GM12891 (cell line): Measurements from ENCODE around the gene ATG16L1.

Source experiments
- POLR2A ChIP-seq: IDR thresholded peaks from 2 replicates; pipeline ENCODE4 v1.6.1; 2011; ENCODE audit warnings: low read depth, low read length, control low read depth
- POLR2AphosphoS5 ChIP-seq: IDR thresholded peaks from 2 replicates; pipeline ENCODE4 v1.6.1; 2011; ENCODE audit warnings: low read depth, low read length, control low read depth
- SPI1 ChIP-seq: IDR thresholded peaks from 2 replicates; pipeline ENCODE4 v1.6.1; 2011; ENCODE audit warnings: low read depth, low read length, control low read depth
- TAF1 ChIP-seq: IDR thresholded peaks from 2 replicates; pipeline ENCODE4 v1.6.1; 2011; ENCODE audit warnings: low read depth, low read length, control low read depth

DNA sequence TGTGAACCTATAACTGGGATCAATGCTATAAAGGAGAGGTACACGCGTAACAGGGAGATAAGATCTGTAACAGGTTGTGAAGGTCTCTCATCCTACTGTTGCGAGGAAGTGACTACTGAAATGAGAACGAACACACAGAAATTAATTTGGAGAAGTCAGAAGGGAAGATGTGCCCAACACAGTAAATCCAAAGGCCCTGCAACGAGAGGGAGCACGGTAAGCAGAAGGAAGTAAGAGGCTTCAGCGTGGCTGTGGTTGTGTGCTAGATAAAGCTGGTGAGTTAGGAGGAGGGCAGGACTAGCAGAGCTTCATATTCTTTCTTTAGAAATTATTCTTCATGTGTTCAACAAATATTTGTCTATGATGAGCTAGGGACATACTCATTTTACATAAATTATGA is 2.5 kb upstream of the ATG16L1 start:
- no peak for TF ChIP-seq POLR2A
- TF ChIP-seq SPI1: no peak
- TF ChIP-seq POLR2AphosphoS5: no peak
- no peak for TF ChIP-seq TAF1
